Fibroblast of lung (primary cell): ENCODE results near the gene ZBTB9. TPM values are rescaled to one million over a fixed set of nuclear protein-coding genes. Genes with fewer than 3 reads are reported as not detected.

Experiments used
- DNase-seq, 2 donors: peaks; one replicate each; pipeline versions ENCODE4 v3.0.0 to v3.0.0-alpha.2; 2010; ENCODE audit warnings: low read depth in 2 of 2
- H2AFZ ChIP-seq: 2 replicates; pipeline ENCODE4 v1.5.1; 2012; ENCODE audit warnings: low read length, control low read depth, inconsistent platforms
- H3K27ac ChIP-seq: 2 replicates; pipeline ENCODE4 v1.5.1; 2011; ENCODE audit warnings: low read length, control low read depth; ENCODE audit not compliant: insufficient read depth
- H3K27me3 ChIP-seq: 2 replicates; pipeline ENCODE4 v1.5.1; 2011; ENCODE audit warnings: mild to moderate bottlenecking, low read length; ENCODE audit not compliant: control insufficient read depth, insufficient read depth
- H3K36me3 ChIP-seq: 2 replicates; pipeline ENCODE4 v1.5.1; 2011; ENCODE audit warnings: low read length; ENCODE audit not compliant: control insufficient read depth, insufficient read depth
- H3K4me1 ChIP-seq: 2 replicates; pipeline ENCODE4 v1.5.1; 2011; ENCODE audit warnings: low read length; ENCODE audit not compliant: control insufficient read depth, insufficient read depth; ENCODE audit errors: extremely low read depth
- H3K4me2 ChIP-seq: 2 replicates; pipeline ENCODE4 v1.5.1; 2011; ENCODE audit warnings: low read length, control low read depth; ENCODE audit not compliant: insufficient read depth; ENCODE audit errors: extremely low read depth
- H3K4me3 ChIP-seq, 4 experiments: fragments of 200-600 bp in 1 of 4; sonication (generic) in 1 of 4; replicated peaks in 1 of 4; 2 replicates each; pipeline ENCODE4 v1.5.1; 2011 to 2016; ENCODE audit warnings: low read length in 4 of 4, low read depth in 3 of 4, mild to moderate bottlenecking in 3 of 4, control low read depth in 2 of 4, inconsistent platforms in 1 of 4, mixed read lengths in 1 of 4; ENCODE audit not compliant: insufficient read depth in 1 of 4; ENCODE audit errors: control extremely low read depth in 1 of 4
- H3K79me2 ChIP-seq: 2 replicates; pipeline ENCODE4 v1.5.1; 2012; ENCODE audit warnings: mild to moderate bottlenecking, low read length, inconsistent platforms; ENCODE audit not compliant: control insufficient read depth, insufficient read depth
- H3K9ac ChIP-seq: 2 replicates; pipeline ENCODE4 v1.5.1; 2011; ENCODE audit warnings: mild to moderate bottlenecking, low read length, control low read depth; ENCODE audit not compliant: insufficient read depth
- H3K9me3 ChIP-seq: 2 replicates; pipeline ENCODE4 v1.5.1; 2012; ENCODE audit warnings: low read depth, low read length; ENCODE audit not compliant: control insufficient read depth, insufficient read depth
- H4K20me1 ChIP-seq: 2 replicates; pipeline ENCODE4 v1.5.1; 2011; ENCODE audit warnings: low read length; ENCODE audit not compliant: control insufficient read depth, insufficient read depth; ENCODE audit errors: extremely low read depth
- EZH2 ChIP-seq: IDR thresholded peaks from 2 replicates; pipeline ENCODE4 v1.5.1; 2012; ENCODE audit warnings: low read length, control low read depth, mild to moderate bottlenecking; ENCODE audit errors: missing control alignments
- polyA plus RNA-seq, 2 donors: library from polyadenylated mRNA; depleted of rRNA in 1 of 2; stranded (reverse) in 1 of 2; unstranded in 1 of 2; fragments of >200 nt; gene quantifications; 2 replicates each; pipeline ENCODE4 v1.2.1, GENCODE V29; 2011 to 2012; ENCODE audit warnings: missing spikeins in 1 of 2
- total RNA-seq: library from RNA; depleted of rRNA; stranded (reverse); fragments of >200 nt; gene quantifications from 2 replicates; pipeline ENCODE4 v1.2.1, GENCODE V29; 2014
- TF ChIP-seq, protein P1 (sequence below), 2 donors: IDR thresholded peaks in 1 of 2; conservative IDR thresholded peaks in 1 of 2; 1 replicate in 1 of 2; 2 replicates in 1 of 2; pipeline ENCODE4 v1.5.1; 2011 to 2012; ENCODE audit warnings: low read length in 2 of 2, control low read depth in 1 of 2, inconsistent platforms in 1 of 2, low read depth in 1 of 2, mild to moderate bottlenecking in 1 of 2

ZBTB9 gene
- total and polyA plus RNA-seq, 2 donors (not counting 1 experiment from before 2014, with no cell fraction given) = 4.1 to 5.2 TPM

DNA sequence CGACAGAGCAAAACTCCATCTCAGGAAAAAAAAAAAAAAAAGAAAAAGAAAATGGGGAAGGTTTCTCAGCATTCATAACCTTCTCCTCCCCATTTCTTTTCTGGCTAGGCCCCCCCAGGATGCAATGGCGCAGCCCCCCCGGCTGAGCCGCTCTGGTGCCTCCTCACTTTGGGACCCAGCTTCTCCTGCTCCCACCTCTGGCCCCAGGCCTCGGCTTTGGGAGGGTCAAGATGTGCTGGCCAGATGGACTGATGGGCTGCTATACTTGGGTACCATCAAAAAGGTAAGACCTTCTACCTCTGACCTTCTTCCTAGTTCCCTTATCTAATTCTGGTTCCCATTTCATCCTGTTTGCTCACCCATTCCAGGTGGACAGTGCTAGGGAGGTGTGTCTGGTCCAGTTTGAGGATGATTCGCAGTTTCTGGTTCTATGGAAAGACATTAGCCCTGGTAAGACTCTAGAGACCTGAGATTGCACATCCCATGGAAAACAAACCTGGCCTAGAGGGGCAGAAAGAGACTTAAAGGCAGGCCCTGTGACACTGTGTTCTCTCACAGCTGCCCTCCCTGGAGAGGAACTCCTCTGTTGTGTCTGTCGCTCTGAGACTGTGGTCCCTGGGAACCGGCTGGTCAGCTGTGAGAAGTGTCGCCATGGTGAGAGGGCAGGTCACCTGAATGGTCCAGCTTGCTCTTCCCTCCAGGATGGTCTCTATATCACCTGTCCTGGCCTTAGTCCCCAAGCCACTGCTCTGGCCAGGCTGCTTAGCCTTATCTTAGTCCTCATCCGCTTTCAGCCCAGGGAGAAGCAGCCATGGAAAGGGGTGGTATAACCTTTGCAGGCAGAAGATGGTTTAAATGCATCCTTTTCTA lies 42.0 kb upstream of the ZBTB9 start:
- no peaks in the 10 kb centered on the region for H3K9me3 ChIP-seq
- H3K9ac ChIP-seq = no peak overlapping the region
- no peaks in the 10 kb centered on the region for H3K27me3 ChIP-seq
- H3K4me3 ChIP-seq = peak overlapping the region in 2 of 4 experiments; percentile 11 to 78
- H3K79me2 ChIP-seq = peaks cover 53% of the 10 kb centered on the region
- no peak for DNase-seq
- H3K4me1 ChIP-seq = peaks cover 17% of the 10 kb centered on the region
- H3K36me3 ChIP-seq = peaks cover 7% of the 10 kb centered on the region
- no peak overlapping the region for H2AFZ ChIP-seq
- no peaks in the 10 kb centered on the region for H4K20me1 ChIP-seq
- no peak overlapping the region for H3K27ac ChIP-seq
- H3K4me2 ChIP-seq = peak overlapping the region; percentile 33
- no peak for TF ChIP-seq EZH2
- TF ChIP-seq, protein P1, sequence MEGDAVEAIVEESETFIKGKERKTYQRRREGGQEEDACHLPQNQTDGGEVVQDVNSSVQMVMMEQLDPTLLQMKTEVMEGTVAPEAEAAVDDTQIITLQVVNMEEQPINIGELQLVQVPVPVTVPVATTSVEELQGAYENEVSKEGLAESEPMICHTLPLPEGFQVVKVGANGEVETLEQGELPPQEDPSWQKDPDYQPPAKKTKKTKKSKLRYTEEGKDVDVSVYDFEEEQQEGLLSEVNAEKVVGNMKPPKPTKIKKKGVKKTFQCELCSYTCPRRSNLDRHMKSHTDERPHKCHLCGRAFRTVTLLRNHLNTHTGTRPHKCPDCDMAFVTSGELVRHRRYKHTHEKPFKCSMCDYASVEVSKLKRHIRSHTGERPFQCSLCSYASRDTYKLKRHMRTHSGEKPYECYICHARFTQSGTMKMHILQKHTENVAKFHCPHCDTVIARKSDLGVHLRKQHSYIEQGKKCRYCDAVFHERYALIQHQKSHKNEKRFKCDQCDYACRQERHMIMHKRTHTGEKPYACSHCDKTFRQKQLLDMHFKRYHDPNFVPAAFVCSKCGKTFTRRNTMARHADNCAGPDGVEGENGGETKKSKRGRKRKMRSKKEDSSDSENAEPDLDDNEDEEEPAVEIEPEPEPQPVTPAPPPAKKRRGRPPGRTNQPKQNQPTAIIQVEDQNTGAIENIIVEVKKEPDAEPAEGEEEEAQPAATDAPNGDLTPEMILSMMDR (conservative IDR thresholded peaks at IDR 0.05 in 1 of 2, IDR thresholded peaks at IDR 0.05 in 1 of 2; ENCODE audit: low read depth in 1 of 2, low read length in 2 of 2) = no peak

DNA sequence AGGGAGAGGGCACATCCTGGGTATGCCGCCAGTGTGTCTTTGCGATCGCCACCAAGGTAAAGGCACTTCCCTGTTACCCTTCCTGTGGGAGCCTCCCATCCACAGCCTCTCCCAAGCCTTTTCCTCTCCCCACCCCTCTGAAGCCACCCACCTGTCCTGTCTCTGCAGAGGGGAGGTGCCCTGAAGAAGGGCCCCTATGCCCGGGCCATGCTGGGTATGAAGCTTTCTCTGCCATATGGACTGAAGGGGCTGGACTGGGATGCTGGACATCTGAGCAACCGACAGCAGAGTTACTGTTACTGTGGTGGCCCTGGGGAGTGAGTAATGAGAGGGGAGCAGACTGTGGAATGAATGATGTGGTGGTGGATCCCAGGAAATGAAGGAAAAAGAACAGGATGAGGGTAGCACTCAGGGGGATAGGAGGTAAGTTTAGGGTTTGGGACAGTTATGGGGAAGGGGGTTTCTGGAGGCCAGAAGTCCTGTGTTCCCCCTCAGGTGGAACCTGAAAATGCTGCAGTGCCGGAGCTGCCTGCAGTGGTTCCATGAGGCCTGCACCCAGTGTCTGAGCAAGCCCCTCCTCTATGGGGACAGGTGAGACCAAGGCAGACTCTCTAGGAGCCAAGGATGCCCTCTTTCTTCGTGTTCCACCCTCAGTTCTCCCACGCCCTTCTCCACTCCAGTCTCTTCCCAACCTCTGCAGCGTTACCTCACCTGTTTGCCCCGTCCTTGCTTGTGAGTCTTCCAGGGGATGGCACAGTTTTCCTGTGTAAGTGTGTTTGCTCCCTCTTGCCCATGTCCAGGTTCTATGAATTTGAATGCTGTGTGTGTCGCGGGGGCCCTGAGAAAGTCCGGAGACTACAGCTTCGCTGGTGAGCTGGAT lies 40.9 kb upstream of the ZBTB9 start:
- no peaks in the 10 kb centered on the region for H3K9me3 ChIP-seq
- H3K27ac ChIP-seq = no peak overlapping the region
- no peak overlapping the region for H2AFZ ChIP-seq
- H3K4me1 ChIP-seq = peaks cover 19% of the 10 kb centered on the region
- no peaks in the 10 kb centered on the region for H3K27me3 ChIP-seq
- no peaks in the 10 kb centered on the region for H4K20me1 ChIP-seq
- no peak overlapping the region for H3K4me3 ChIP-seq
- no peak overlapping the region for H3K9ac ChIP-seq
- peaks cover 7% of the 10 kb centered on the region for H3K36me3 ChIP-seq
- H3K79me2 ChIP-seq = peaks cover 56% of the 10 kb centered on the region
- DNase-seq = no peak
- no peak for TF ChIP-seq EZH2
- TF ChIP-seq, protein P1 (conservative IDR thresholded peaks at IDR 0.05 in 1 of 2, IDR thresholded peaks at IDR 0.05 in 1 of 2; ENCODE audit: low read depth in 1 of 2, low read length in 2 of 2) = no peak
- no peak overlapping the region for H3K4me2 ChIP-seq
